Activated naive CD4-positive, alpha-beta T cell treated with anti-CD3 and anti-CD28 coated beads, Interleukin-2, amount 50 U/mL, for 16 hours (primary cell): ENCODE results near the gene TIMP1.

Source experiments
- DNase-seq: peaks from one replicate; pipeline ENCODE4 v3.0.0-alpha.2; 2020

The TIMP1 gene

GRCh38 chrX:47581731-47582647 lies at the start of gene TIMP1:
TSS of gene TIMP1 (plus strand) at chrX:47582436. CDS start at chrX:47583416, 980 bp downstream.
- DNase-seq, result peak; percentile 78

- no peak for DNase-seq
These were observed 42.4 kb upstream of the TIMP1 start for GRCh38 chrX:47539860-47540259.

DNA sequence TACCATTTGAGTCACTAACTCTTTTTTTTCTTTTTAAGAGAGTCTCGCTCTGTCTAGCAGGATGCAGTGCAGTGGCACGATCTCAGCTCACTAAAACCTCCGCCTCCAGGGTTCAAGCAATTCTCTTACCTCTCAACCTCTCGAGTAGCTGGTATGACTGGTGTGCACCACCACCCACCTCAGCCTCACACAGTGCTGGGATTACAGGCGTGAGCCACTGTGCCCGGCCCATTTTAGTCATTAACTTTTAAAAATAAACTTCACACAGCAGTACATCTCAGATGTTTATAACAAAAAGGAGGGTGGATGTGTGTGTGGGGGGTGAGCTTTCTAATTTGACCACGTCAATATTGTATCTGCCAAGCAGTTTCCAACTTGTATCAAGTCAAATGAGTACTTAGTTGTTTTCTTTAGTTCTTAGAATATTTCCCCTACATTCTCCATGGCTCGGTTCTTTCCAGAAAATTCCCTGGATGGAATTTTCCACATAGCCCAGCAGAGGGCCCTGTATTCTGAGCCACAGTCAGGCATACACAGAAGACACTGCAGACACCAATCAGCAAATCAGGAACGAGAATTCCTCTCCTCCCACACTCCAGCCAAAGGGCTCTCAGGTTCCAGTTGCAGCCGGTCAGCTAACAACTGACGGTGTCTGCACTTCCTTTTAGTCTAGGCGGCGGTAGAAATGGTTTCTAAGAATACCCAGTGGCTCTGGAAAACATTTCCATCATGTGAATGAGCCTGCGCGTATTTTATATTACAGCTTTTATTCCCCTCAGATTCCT lies 41.3 kb upstream of the TIMP1 start:
- DNase-seq, result no peak

DNA sequence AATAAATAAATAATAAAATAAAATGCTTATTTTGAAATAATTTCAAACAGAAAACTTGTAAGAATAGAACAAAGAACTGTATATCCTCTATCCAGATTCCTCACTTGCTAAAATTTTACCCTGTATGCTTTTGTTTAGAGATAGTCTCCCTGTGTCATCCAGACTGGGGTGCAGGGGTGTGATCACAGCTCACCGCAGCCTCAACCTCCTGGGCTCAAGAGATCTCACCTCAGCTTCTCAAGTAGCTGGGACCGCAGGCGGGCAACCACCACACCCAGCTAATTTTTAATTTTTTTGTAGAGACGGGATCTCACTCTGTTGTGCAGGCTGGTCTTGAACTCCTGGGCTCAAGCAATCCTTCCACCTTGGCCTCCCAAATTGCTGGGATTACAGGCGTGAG lies 38.7 kb upstream of the TIMP1 start:
- no peak for DNase-seq

- DNase-seq, result peak; percentile 85
These were observed 26.1 kb upstream of the TIMP1 start for GRCh38 chrX:47556045-47556623.

- DNase-seq, result no peak
These were observed 23.8 kb upstream of the TIMP1 start for GRCh38 chrX:47558436-47558835.

GRCh38 chrX:47560179-47560933 lies 21.9 kb upstream of the TIMP1 start:
- DNase-seq, result no peak

DNA sequence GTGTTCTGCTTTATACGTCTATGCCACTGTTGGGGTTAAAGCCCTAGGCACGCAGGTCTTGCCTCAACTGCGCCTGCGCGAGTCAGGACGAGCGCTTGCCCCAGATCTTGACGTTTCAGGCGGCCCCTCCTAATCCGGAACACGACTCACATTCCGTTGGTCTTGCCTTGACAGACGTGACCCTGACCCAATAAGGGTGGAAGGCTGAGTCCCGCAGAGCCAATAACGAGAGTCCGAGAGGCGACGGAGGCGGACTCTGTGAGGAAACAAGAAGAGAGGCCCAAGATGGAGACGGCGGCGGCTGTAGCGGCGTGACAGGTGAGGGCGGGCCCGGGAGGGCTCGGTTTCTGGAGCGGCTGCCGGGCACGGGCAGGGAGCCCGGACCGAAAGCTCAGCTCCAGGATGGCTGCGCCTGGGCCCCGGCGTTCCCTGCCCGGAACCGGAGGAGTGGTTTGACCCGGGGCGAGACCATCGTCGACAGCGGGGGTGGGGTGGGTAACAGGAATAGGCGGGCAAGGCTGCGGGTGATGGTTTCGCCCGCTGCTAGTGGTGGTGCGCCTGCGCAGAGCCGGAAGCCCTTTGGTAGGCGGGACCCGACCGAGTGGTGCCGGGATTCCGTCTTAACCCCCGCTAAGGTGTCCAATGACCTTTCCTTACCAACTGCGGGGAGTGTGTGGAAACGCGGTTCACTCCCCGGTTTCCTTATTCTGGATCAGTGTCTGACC lies 21.1 kb upstream of the TIMP1 start, which contains the start of gene ARAF:
TSS of gene ARAF (plus strand) at position 272 of the 725 bp plus-strand sequence. CDS start 1,763 bp downstream, outside the sequence.
- peak; percentile 95 for DNase-seq

GRCh38 chrX:47561659-47562151 lies 20.5 kb upstream of the TIMP1 start:
- no peak for DNase-seq

DNA sequence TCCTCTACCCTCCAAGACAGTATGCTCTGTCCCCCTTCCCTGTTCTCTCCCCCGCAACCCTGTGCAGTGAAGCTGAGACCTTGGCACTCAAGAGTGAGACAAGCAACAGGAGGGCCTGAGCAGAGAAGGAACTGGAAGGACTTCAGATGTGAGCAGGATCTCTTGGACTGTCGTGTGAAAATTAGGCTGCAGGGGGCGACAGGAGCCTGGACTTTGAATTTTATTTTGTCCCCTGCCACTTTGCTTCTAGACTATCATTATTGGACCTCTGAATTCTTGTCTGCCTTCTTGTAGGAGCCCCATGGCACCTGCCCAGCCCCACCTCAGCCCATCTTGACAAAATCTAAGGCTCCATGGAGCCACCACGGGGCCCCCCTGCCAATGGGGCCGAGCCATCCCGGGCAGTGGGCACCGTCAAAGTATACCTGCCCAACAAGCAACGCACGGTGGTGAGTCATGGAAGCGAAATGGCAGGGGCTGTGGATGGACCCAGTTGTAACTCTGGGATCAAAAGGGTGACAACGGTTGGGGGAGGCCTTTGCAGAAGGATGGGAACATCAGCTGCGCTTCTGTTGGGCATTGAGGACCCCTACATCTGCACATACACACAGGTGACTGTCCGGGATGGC lies 19.5 kb upstream of the TIMP1 start:
- peak; percentile 28 for DNase-seq

- DNase-seq, result no peak
These were observed 18.4 kb upstream of the TIMP1 start for GRCh38 chrX:47563801-47564315.

DNA sequence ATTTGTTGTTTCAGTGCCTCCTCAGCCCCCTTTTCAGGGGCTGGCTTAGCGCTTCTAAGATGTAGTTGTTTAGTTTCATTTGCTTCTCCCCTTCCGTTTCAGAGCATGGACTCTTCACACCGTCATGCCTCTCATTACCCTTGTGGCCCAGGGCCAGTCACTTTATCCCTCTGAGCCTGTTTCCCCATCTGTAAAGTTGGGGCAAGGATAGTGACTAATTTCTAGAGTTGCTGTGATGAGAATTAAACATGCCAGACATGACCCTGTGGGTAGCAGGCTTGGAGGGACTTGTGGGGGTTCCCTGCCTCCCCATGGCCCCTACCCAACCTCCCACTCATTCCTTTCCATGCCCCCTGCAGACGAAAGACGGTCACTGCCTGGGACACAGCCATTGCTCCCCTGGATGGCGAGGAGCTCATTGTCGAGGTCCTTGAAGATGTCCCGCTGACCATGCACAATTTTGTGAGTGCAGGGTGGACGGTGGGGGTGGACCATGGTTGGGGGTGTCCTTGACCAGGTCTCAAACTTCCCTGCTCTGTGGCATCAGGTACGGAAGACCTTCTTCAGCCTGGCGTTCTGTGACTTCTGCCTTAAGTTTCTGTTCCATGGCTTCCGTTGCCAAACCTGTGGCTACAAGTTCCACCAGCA lies 17.7 kb upstream of the TIMP1 start:
- DNase-seq, result no peak

GRCh38 chrX:47566841-47567240 lies 15.4 kb upstream of the TIMP1 start:
- DNase-seq, result no peak

GRCh38 chrX:47568656-47569295 lies 13.5 kb upstream of the TIMP1 start:
- peak; percentile 37 for DNase-seq

DNA sequence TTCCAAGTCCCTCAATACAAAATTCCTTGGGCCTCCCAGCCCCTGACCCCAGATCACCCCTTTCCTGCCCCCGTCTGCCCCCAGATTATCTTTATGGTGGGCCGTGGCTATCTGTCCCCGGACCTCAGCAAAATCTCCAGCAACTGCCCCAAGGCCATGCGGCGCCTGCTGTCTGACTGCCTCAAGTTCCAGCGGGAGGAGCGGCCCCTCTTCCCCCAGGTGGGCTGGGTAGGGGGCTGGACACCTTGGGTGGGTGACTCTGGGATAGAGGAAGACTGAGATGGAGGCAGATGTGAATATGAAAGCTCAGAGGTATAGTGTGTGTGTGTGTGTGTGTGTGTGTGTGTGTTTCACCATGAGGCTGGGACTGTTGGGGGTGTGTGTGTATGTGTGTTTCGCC lies 11.4 kb upstream of the TIMP1 start:
- no peak for DNase-seq

DNA sequence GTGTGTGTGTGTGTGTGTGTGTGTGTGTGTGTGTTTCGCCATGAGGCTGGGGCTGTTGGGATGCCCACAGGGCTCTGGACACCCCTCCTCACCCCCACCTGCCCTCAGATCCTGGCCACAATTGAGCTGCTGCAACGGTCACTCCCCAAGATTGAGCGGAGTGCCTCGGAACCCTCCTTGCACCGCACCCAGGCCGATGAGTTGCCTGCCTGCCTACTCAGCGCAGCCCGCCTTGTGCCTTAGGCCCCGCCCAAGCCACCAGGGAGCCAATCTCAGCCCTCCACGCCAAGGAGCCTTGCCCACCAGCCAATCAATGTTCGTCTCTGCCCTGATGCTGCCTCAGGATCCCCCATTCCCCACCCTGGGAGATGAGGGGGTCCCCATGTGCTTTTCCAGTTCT lies 11.0 kb upstream of the TIMP1 start:
- no peak for DNase-seq

GRCh38 chrX:47571896-47572295 lies 10.3 kb upstream of the TIMP1 start:
- DNase-seq, result no peak

- DNase-seq, result no peak
These were observed 9.4 kb upstream of the TIMP1 start for GRCh38 chrX:47572773-47573340.

DNA sequence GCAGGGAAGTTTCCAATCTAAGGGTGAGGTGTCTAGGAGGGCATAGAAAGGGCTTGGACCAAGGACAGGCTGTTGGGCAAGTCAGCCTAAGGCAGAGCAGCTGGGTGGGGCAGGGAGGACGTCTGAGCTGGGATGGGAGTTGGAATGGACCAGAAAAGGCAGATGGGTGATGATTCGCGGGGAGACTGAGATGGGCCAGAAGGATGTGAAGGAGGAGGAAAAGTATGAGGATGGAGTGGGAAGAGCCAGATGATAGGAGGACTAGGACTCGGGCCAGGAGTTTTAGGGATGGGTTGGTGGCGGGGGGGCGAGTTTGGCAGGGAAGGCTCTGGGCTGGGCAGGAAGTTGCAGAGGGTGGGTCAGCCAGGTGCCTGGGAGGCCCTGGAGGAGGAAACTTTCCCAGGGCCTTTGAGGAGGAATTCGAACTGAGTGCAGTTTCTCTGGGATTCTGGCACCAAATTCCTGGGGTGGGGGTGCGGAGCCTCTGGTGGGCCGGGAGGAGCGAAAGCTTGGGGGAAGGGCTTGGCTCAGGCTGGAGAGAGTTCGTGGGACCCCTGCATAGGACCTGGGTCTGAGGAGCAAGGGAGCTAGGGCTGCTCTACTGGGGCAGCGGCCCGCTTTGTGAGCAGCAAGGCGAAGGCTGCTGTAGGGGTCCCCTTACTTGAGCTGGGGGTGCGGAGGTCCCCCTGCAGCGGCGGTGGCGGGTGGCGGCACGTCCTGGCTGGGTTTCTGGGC lies 8.7 kb upstream of the TIMP1 start:
- DNase-seq, result no peak
